Esophagus mucosa (tissue), 1 donor: Measurements from ENCODE around the gene RSU1. TPM values are rescaled to one million over a fixed set of nuclear protein-coding genes. Genes with fewer than 3 reads are reported as not detected.

Experiments
- ATAC-seq: fragments of 200-7000 bp; cut with Tn5 transposase; one replicate; pipeline ENCODE4 v1.9.1; 2020
- total RNA-seq: library from RNA; stranded (reverse); gene quantifications from one replicate; pipeline ENCODE4 v1.2.4, GENCODE V29; 2023
- donor health status: DM: yes; HTN: yes; CAD: no.

Gene RSU1
- total RNA-seq, 1 donor from 2014 or later = 48.9 TPM

DNA sequence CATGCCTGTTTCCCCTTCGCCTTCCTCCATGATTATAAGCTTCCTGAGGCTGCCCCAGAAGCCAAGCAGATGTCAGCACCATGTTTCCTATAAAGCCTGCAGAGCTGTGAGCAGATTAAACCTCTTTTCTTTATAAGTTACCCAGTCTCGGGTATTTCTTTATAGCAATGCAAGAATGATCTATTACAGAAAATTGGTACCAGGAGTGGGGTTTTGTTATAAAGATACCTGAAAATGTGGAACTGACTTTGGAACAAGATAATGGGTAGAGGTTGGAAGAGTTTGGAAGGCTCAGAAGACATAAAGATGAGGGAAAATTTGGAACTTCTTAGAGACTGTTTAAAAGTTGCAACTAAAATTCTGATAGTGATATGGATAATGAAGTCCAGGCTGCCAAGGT lies 4.8 kb upstream of the RSU1 start:
- ATAC-seq = no peak

DNA sequence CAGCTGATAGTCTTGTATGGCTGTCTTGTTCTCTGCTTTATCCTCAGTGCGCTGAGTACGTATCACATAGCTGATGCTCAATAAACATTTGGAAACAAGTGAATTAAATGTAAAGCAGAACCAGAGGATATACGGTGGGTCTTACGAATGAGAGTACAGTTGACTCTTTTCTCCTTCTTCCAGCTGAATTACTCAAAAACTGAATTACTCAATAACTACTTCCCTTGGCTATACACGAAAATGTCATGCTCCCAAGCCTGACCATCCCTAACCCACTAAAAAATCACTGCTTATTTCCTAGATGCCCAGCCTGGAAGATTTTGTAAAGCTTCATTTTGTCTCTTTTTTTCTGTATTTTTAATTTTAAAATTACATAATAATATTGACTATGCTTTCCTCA lies 3.2 kb upstream of the RSU1 start:
- ATAC-seq = no peak

DNA sequence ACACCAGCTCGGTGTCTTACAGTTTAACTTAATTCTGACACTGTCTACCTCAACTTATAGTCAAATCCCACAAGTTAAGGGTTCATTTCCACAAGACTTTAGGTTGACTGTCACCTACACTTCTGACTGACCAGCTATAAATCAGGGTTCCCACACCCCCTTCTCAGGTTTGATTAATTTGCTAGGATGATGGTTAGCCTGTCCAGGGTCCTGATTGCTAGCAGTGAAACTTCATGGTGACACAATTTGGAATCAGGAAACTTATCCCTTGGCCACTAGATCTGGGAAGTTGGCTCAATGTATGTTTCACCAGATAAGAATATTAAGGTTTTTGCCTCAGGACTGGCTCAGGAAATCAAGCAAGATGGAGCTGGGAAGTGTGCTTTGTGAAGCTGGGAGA lies 2.8 kb upstream of the RSU1 start:
- no peak for ATAC-seq

DNA sequence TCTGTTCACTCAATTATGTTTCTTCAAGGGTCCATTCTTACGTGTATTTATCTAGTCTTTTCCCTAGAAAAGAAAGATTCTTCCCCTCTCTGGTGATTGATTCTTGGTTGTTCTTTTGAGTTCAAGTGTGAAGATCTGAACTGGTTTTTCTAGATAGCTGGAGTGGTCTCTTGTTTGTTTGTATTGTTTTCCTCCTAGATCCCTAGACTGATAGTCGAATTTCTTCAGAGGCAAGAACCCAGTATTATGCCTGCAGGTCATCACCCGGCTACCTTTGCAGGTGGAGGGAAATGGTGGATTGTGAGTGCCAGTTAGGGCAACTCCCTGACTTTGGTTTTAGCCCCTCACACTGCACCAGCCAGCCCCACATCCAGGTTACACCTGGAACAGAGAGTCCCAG lies 2.2 kb upstream of the RSU1 start:
- ATAC-seq = no peak

DNA sequence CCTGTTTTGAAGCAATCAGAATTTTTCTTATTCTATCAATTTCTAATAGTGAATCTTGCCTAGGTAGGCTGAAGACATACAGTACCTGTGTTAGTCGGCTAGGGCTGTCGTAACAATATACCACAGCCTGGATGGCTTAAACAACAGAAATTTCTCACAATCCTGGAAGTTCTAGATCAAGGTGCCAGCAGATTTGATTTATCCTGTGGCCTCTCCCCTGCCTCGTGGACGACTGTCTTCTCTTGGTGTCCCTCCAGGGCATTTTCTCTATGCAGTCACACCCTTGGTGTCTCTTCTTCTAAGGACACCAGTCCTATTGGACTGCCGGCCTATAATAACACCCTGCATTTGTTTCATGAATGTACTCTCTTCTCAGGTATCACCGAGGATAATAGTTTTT lies 1.8 kb upstream of the RSU1 start:
- no peak for ATAC-seq

DNA sequence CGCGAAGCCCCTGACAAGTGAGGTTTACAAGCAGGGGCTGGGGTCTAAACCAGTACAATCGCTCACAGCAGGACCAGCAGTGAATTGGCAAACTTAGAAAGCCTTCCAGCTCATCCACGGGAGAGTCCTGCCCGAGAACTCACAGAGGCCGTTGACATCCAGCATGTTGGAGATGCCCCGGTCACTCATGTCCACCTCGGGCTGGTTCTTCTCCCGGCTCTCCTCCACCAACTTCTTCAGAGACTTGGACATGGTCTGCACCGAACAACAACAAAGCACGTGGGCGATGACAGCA lies 447 bp downstream of the RSU1 start:
- ATAC-seq = no peak

DNA sequence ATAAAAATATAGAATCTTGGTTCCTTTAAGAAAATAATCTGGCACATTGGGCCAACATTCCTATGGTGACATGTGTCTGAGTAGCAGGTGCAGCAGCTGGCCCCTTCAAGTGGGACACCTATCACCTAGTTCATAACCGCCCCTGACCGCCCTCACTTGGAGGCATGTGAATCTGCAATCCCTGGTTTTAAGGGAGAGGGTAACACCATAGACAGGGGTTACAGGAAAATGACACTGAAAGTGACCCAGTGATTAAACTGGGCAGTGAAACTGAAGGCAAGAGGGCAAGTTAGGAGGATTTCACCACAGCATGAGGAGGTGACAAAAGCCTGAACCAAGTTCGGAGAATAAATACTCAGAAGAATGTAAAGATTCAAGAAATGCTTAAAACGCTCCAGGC lies 1.1 kb downstream of the RSU1 start:
- no peak for ATAC-seq

DNA sequence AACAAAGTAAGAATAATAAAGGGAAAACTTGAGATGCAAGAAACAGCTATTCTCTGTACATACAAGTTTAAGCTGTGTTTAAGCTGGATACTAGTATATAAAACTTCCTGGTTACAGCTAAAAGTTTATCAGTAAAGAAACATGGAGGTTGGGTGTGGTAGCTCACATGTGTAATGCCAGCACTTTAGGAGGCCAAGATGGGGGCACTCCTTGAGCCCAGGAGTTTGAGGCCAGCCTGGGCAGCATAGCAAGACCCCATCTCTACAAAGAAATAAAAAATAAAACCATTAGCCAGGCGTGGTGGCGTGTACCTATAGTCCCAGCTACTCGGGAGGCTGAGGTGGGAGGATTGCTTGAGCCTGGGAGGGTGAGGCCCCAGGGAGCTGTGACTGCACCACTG lies 3.2 kb downstream of the RSU1 start:
- ATAC-seq = no peak

DNA sequence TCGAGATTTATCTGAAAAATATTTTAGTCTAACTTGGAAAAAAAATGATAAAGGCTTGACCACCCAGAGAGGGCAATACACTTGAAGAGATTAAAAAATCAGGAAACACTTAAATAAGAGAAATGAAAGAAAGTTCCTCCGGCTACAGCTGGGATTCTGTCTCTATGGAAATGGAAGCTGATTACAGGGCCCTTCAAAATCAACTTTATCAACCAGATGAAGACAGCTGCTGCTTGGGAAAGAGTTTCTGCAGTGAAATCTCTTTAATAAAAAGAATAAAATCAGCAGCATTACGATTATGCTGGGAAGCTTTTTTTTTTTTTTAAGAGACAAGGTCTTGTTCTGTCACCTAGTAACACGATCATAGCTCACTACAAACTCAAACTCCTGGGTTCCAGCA lies 4.5 kb downstream of the RSU1 start:
- ATAC-seq = no peak

DNA sequence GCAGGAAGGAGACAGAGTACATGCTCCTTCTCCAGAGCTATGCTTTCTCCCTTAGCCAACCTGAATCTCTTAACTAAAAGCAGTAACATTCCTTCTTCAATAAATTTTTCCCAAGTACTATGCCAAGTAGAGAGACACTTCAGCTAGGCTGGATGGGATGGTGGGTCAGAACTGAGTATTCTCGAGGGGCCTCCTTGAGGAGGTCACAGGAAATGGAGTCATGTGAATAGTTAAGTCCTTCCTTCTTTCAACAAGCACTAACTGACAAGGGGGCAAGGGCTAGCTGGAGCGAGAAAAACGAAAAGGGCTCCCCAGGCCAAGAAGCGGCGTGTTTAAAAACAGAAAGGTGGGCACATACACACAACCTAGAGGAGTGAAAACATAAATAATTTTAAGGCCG lies 5.5 kb downstream of the RSU1 start:
- ATAC-seq = no peak

DNA sequence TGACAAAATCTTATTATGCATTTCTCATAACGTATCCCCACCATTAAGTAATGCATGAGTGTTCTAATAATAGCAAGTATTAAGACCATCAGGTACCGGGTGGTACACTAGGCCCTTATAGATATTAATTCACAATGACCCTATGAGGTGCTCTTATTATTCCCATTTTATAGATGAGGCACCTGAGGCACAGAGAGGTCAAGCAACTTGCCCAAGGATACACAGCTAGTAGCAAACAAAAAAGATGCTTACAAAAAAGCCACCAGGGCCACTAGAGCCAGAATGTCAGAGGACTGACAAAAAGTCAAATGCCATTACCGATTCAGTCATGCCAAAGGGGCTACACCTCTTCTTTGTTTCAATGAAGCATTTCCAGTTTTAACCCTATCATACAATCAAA lies 5.9 kb downstream of the RSU1 start:
- no peak for ATAC-seq

DNA sequence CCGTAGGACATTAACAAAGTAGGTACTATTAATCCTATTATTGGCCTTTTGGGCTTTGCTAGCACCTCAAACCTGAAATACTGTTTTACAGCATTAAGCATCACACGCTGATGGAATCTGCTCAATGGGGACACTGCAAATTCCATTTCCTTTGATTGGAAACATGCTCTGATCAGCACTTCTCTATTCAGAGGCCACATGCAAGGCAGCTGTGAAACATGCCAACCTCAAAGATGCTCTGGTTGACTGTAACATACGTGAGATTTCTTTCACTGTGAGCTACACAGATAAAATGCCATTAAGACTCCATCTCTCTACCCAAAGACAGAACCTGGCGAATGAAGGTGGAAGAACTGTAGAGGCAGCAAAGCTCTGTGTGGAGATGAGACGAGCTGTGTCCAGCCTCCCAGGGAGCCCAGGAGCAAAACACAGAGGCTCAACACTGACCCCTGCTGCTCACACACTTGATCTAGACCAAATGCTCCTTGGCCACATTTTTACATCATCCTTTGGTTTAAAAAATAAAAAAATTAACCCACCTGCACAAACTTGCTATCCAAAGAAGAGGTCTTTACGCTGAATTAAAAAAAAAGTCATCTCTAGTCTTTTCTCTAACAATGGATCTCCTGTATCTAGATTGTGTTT lies 8.0 kb downstream of the RSU1 start:
- ATAC-seq = peak; percentile 50

DNA sequence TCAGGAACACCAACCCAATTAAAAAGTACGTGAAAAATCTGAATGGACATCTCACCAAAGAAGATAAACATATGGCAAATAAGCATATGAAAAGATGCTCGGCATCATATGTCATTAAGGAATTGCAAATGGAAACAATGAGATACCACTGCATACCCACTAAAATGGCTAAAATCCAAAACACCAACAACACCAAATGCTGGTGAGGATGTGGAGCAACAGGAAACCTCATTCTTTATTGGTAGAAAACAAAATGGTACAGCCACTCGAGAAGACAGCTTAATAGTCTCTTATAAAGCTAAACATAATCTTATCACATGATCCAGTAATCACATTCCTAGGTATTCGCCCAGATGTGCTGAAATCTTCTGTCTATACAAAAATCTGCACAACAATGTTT lies 13.1 kb downstream of the RSU1 start:
- no peak for ATAC-seq

DNA sequence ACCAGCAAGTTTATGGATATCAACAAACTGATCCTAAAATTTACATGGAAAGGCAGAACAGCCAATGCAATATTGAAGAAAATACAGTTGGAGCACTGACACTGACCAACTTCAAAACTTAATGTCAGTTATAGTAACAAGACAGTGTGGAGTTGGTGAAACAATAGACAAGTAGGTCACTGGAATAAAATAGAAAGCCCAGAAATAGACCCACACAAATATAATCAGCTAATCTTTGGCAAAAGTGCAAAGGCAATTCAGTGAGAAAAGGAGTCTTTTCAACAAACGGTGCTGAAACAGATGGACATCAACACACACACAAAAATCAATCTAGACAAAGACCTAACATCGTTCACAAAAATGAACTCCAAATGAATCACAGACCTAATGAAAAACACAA lies 13.8 kb downstream of the RSU1 start:
- no peak for ATAC-seq

DNA sequence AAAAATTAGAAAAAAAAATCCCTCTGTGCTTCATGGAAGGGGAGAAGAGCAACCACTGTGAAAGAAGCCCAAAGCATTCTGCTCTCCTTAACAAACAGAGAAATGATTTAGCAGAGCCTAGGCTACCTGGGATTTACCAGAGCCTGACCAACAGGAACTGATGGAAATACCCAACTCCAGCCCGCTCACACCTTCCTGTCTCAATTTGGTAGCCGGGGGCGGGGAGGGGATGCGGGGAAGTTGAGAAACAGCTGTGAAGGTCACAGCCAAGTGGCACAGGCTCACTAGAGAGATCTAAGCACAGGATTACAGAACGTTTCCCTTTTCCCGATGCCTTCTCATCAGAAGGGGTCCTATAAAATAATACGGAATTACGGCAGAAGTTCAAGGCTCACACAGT lies 17.6 kb downstream of the RSU1 start:
- no peak for ATAC-seq

DNA sequence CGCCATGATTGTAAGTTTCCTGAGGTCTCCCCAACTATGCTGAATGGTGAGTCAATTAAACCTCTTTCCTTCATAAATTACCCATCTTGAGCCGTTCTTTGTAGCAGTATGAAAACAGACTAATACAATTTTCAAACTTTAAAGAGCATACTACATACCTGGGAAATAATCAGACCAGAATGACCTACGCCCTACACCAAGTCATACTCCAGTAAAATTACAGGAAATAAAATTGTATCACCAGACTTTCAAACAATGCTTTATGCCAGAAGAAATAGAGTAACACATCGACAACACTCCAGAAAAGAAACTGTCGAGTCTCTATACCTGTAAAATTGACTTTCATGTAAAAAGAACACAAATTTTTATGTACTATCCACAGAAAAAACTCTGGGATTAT lies 18.7 kb downstream of the RSU1 start:
- ATAC-seq = no peak

DNA sequence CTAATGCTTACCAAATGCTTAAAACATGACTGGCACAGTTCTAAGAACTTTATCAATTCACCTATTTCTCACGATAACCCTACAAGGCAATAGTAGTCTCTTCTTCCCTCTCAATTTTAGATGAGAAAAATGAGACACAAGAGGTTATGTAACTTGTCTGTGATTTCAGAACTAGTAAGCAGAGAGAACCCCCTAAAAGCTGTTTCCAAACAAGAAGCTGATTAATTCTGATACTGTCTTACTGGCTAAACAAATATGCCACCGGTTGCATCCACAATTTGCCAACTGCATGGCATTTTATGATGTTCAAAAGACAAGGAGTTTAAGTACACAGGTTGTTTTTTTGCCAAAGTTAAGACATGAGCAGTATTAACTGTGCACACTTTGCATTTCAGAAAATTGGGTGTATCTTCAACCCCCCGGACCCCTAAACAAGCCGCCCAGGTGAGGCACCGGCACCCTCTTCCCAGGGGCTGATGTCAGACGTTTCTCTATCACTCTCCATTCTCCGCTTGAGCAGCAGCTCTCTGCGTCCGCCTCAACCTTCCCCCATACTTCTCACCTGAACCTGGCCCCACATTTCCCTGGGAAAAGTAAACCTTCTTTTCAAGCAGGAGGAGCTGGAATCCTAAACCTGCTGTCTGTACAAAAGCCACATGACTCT lies 21.7 kb downstream of the RSU1 start:
- ATAC-seq = no peak

DNA sequence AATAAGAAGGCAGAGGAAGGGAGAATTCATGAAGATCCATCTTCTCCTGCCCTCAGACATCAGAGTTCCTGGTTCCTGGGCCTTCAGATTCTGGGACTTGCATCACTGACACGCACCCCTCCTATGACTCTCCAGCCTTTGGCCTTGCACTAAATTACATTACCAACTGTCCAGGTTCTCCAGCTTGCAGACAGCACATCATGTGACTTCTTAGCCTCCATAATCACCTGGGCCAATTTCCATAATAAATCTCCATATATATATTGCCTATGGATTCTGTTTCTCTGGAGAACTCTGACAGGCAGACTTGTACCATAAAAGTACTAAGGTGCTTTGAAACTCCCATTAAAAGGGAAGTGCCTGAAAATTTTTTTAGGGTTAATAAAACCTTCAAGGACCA lies 23.2 kb downstream of the RSU1 start:
- no peak for ATAC-seq

DNA sequence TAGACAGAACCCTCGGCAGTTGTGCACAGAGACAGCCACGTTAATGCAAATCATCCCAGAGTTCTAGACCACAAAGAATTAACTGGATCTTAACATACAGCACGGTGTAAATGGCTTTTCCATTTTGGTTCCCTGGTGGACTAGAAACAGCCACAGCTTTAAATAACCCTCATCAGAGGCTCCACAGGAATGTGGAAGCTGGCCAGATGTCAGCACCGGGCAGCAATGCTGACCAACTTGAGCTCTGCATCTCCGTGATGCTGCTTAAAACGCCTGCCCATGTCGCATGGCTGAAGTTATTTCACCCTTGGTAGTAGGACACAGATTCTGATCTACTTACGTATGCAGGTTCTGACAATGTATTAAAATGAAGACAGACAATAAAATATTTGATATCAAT lies 24.5 kb downstream of the RSU1 start:
- ATAC-seq = no peak

DNA sequence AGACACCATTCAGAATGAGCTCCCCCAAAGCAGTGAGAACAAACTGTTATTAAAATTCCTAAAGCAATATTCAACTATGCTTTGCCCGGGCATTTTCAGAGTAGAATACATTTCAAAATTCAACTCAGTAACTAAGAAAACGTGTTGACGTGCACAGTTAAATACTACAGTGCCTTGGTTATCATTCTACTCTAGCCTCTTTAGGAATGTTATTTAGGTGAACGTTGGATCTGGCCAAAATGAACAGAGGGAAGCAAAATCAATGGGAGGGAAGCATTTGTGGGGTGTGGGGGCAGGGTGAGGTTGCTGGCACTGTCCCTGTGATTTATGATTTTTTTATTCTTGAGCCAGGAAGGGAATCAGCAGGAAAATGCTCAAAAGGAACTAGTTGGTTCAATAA lies 27.5 kb downstream of the RSU1 start:
- no peak for ATAC-seq

DNA sequence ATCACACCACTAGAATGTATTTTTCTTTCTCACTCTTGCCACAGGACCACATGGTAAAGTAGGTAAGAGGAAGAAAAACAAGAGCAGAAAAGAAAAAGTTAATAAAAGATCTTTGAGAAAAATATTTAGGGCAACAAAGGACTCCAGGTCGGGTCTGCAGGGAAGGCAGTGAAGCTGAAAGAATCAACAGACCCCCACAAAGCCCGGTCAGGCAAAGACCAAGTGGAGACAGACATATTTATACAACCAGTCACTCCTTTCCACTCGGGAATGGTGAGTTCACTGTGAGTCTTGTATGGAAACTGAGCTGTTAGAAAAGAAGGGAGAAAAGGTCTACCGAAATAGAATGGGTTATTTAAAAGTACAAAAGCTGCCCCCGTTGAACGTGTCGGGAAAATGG lies 28.0 kb downstream of the RSU1 start:
- ATAC-seq = no peak

DNA sequence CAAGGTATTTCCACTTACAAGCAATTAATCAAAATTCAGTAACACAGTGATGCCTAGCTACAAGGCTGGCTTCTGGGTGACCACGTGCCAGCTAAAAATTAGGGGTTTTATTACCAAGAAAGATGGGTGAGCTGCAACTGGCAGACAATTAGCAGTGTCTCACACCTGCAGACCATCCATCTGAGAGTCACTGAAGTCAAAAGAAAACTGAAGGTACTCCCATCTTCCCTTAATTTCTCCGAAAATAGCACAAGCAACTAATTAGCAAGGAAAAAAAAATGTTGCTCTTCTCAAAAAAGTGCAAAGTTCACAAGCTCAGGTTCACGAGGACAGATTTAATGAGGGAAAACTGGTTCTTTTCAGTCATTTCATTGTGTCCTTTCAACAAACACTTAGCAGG lies 28.4 kb downstream of the RSU1 start:
- ATAC-seq = no peak

DNA sequence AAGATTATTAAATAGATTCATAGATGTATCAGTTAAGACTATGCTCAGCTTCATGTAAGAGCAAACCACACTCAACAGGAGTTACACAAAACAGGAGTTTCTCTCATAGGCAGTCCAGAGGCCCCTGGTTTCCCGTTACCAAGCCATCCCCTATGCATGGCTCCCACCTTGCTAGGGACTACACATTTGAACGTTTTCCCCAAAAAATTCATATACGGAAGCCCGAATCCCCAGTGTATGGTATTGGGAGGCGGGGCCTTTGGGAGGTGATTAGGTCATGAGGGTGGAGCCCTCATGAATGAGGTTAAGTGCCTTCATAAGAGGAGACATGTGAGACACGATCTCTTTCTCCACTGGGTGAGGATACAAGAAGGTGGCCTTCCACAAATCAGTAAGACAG lies 29.1 kb downstream of the RSU1 start:
- ATAC-seq = no peak

DNA sequence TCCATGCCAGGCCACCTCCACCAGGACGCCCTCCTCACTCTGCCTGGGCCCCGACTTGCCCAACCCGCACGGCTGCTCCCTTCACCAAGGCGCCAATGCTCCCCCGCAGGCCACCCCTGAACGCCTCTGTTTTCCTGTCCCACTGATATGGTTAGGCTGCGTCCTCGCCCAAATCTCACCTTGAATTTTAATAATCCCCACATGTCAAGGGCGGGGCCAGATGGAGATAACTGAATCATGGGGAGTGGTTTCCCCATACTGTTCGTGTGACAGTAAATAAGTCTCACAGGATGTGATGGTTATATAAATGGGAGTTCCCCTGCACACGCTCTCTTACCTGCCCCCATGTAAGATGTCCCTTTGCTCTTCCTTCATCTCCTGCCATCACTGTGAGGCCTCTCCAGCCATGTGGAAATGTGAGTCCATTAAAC lies 29.8 kb downstream of the RSU1 start:
- ATAC-seq = no peak

DNA sequence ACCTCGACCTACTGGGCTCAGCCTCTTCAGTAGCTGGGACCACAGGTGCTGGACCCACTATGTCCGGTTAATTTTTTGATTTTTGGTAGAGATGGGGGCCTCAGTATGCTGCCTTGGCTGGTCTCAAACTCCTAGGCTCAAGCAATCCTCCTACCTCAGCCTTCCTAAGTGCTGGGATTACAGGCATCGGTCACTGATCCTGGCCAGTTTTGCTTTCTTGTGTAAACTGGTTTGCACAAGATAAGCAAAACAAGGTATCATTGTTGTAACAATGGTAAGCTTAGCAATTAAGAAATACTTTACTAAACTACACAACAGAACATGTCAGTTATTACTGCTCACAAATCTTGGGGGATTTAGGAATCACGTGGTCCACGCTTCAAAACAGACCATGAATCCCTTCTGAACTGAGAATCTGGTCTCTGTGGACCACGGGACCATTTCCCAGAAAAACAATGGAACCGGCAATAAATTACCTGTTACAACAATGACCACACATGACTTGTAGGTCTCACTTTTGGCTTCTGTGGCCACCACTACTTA lies 36.8 kb downstream of the RSU1 start:
- ATAC-seq = no peak
